HG02623 (cell line): Measurements from ENCODE around the gene PIGU.
"Not testable (repeated sequence)": the region's sequence is repeated elsewhere in the genome, so short reads cannot be mapped to it uniquely, and the experiment has no call there.

Source experiments
- ATAC-seq: cut with Tn5 transposase; IDR thresholded peaks from one replicate; pipeline ENCODE4 v1.9.1; 2021; ENCODE audit warnings: moderate library complexity; ENCODE audit not compliant: unreplicated experiment

PIGU gene

GRCh38 chr20:34624629-34625028 lies 52.3 kb downstream of the PIGU start:
- no peak for ATAC-seq

DNA sequence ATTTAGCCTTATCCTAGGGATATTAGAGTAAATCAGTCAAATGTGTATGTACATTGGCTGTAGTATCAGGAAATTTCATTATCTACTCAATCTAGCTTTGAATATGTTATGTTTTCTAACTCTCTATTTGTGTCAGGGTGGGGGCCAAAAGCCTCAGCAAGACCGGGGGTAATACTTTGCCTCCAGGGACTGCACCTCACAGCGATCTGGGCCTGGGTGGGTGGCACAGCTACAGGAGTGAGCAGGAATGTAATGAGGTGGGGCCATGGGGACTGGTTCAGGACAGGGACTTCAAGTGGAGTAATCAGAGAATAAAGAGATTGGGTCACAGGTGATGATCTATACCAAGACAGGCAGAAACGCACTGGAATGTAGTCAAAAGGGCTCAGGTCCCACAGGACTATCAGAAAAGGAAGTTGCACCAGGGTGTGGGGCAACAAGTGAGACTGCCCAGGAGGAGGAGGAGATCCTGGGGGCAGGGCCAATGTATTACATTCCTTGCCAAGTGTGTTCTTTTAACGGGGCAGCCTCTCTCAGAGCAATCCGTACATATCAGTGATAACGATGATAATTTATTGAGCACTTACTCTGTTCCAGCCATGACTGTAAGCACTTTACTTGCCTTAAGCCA lies 54.0 kb downstream of the PIGU start:
- no peak for ATAC-seq

DNA sequence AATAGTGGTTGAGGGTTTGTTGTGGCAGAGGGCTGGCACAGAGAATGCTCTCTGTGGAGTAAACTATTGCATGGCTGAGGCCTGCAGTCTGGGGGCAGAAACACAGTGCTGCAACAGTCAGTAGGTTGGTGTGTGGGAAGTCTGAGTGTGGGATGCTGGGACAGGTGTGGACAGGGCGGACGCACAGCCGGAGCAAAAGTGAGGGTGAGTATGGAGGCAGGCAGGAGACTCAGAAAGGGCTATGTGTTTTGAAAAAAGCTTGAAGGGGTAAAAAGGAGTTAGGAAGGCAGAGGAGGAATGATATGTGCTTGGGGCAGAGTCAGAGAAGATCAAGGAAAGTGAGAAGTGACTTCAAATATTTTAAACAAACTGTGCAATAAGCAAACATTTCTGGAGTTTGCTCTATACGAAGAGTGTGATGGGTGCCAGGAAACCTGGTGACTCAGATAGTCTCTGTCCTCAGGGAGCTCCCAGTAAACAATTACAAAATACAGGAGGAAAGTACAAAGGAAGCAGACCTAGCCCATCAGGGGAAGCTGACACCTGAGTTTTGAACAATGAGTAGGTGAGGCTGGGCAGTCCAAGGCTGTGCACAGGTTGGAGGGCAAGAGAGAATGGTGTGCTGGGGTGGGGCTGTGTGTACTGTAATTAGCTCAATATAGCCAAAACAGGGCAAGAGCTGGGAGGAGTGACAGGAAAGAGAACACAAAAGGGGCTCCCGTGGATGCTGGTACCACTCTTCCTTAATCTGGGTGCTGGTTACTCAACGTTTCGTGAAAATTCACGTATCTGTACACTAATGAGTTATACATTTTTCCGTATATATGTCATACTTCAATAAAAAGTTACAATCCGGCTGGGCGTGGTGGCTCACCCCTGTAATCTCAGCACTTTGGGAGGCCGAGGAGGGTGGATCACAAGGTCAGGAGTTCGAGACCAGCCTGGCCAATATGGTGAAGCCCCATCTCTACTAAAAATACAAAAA lies 55.2 kb downstream of the PIGU start:
- ATAC-seq: no peak

DNA sequence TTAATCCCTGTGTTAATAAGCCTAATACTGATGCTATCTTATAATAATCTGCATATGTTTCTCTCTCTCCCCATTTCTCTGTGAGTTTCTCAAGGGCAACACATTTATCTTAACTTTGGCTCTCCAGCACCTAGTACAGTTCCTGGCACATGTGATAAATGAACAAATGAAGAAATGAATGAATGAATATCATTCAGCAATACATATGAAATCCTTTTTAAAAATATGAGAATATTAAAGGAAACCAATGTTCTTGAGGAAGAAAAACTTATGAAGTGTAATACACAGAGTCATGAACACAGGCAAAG lies 55.9 kb downstream of the PIGU start:
- no peak for ATAC-seq

- no peak for ATAC-seq
These were observed 58.2 kb downstream of the PIGU start for GRCh38 chr20:34618676-34619075.

GRCh38 chr20:34616913-34617312 lies 60.0 kb downstream of the PIGU start:
- not testable (repeated sequence) for ATAC-seq

DNA sequence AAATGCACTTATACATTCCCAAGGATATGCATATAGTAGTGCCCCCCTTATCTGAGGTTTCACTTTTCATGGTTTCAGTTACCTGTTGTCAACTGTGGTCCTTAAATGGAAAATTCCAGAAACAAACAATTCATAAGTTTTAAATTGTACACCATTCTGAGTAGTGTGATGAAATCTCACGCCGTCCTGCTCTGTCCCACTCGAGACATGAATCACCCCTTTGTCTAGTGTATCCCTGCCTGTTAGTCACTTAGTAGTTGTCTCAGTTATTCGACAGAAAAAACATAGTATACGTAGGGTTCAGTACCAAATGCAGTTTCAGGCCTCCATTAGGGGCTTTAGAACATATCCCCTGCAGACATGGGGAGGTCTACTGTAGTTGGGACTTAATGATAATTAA lies 61.4 kb downstream of the PIGU start:
- no peak for ATAC-seq

- ATAC-seq: not testable (repeated sequence)
These were observed 64.9 kb downstream of the PIGU start for GRCh38 chr20:34611976-34612375.

GRCh38 chr20:34607066-34607465 lies 69.8 kb downstream of the PIGU start:
- no peak for ATAC-seq

GRCh38 chr20:34604980-34605788 lies 71.7 kb downstream of the PIGU start:
- ATAC-seq: no peak

DNA sequence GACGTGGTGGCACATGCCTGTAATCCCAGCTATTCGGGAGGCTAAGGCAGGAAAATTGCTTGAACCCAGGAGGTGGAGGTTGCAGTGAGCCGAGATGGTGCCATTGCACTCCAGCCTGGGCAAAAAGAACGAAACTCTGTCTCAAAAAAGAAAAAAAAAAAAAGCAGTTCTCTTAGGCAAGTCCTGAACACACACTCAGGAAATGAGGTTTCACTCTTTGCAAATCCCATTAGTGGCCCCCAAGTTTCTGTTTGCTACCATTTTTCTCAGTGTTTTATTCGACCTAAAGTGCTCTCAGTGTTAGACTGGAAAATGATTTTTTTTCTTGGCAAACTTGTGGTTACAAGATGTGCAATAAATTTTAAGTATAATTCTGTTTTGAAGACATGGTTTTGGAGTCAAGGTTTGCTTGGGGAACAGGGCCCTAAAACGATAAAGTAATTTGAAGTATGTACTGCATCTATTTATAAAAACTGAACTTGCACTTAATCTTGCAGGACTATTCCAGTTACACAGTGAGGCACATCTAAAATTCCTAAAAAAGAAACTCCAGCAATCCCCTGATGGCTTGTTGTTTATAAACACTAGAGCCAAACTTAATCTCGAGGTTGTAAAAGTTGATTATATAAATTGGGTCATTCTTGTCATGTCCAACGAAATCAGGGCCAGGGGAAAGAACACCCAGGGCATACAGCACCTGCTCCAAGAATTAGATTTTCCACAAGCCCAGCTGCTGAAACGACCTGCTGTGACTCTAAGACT lies 75.8 kb downstream of the PIGU start:
- no peak for ATAC-seq

GRCh38 chr20:34595377-34596184 lies 81.3 kb downstream of the PIGU start:
- no peak for ATAC-seq

DNA sequence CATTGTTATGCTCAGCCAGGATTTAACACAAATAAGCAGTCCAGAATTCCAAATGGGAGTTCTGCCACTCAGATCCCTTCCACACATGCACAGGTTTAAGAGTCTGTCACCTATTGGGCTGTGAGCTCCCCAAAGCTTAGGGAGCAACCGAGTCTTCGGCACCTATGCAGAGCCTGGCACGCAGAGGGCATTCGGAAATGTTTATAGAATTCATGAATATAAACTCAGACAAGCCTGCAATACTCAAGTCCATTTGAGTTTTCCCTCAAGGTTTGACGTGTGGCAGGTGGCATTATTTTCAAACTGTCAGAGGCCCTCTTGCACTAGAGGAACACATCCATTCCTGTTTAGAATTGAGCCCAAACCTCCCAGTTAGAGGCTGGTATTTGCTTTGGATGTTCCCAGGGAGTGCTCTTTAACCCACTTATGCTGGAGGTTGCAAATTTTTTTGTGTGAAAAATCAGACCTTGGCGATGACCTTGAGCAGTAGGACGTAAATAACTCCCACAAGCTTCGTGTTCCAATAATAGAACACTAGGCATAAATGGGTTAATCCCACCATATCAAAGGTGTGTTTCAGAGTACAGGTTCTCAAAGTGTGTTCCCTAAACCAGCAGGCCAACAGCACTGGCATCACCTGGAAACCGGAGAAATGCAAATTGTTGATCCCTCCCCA lies 90.3 kb downstream of the PIGU start:
- no peak for ATAC-seq

DNA sequence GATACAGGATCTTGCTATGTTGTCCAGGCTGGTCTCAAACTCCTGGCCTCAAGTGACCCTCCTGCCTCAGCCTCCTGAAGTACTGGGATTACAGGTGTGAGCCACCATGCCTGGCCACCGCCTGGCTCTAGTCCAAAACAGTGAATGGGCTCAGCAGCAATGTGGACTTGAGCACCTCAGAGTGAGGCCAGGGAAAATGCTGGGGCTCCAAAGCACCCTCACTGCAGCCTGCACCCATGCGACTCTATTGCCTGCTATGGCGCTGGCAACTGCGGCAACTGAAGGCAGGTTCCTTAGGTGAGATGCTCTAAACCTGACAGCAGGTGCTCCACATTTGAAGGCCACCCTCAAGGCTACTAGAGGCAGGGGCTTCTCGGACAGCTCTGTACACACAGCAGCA lies 91.9 kb downstream of the PIGU start:
- no peak for ATAC-seq

- no peak for ATAC-seq
These were observed 93.3 kb downstream of the PIGU start for GRCh38 chr20:34583544-34583943.

- ATAC-seq: no peak
These were observed 94.0 kb downstream of the PIGU start for GRCh38 chr20:34582911-34583310.

DNA sequence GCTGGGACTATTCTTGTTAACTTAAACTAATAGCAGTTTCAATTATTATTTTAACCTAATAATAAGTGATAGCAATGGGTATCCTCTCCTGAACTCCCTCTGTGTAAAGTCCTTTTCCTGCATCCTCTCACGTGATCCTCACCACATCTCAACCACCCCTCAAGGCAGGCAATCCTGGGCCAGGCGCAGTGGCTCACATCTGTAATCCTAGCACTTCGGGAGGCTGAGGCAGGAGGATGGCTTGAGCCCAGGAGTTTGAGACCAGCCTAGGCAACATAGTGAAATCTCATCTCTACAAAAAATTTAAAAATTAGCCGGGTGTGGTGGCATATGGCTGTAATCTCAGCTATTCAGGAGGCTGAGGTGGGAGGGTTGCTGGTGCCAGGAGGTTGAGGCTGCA lies 94.7 kb downstream of the PIGU start:
- ATAC-seq: no peak

DNA sequence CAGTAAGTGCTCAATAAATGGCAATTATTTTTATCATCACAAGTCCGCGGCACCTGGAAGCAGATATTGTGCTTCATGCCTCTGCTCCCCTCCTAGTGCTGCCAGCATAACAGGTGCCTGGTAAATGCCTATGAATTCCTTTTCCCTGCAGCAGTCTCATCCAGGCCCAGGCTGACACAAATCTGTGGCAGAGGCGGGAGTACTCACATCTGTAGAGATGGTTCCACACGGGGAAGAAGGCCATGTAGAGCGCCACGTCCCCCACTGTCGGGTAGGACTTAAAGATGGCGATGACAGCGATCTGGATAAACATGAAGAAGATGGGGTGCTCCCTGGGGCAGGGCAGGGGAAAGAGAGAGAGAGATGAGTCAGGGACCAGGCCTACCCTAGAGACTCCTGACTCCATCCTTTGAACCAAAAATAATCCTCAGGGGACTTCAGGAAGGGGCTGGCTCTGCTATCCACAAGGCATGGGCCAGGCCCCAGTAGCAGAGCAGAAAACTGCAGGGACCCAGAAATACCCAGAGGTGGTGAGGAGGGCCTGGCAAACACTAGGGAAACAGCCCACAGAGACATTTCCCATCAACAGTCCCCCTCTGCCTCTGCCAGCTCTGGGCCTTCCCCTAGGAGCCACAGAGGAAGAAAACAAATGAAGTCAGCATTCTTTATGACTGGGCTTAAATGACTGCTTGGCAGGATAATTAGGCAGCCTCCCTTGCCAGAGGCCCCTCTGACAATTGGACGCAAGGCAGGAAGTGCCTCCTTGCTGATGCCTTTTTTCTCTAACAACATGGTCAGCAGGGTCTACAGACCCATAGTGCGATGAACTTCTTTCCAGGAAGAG lies 95.3 kb downstream of the PIGU start:
- no peak for ATAC-seq
